A549 (cell line): Measurements from ENCODE around the gene PTPRD. TPM values are rescaled to one million over a fixed set of nuclear protein-coding genes. Genes with fewer than 3 reads are reported as not detected.

Source experiments
- ATAC-seq, 2 experiments: fragments of 200-7000 bp in 1 of 2; fragments of >200 bp in 1 of 2; cut with Nextera tagmentation in 1 of 2; cut with Tn5 transposase in 1 of 2; 3 replicates each; pipeline versions ENCODE4 v1.8.0 to v1.9.1; 2018 to 2020; ENCODE audit warnings: mild to moderate bottlenecking in 1 of 2, moderate library complexity in 1 of 2
- CTCF ChIA-PET: fragments of 300-600 bp; sonication (Branson Sonifier 250); formaldehyde crosslinking; extraction: SDS; loops from one replicate; lab custom pipeline; 2021; ENCODE audit warnings: antibody characterized with exemption, inconsistent platforms; lab: Yijun Ruan, JAX
- POLR2A ChIA-PET: fragments of 350-600 bp; formaldehyde crosslinking; extraction: SDS; loops from one replicate; lab custom pipeline; 2021; ENCODE audit warnings: antibody characterized with exemption, inconsistent platforms; lab: Yijun Ruan, JAX
- DNase-seq, 2 experiments: peaks; one replicate each; pipeline versions ENCODE4 v3.0.0 to v3.0.0-alpha.2; 2011 to 2016; ENCODE audit warnings: low read depth in 1 of 2, low spot score in 1 of 2
- FAIRE-seq: peaks from 2 replicates; lab custom pipeline; 2011; peaks lifted over from hg19 to GRCh38; lab: Jason Lieb, UNC
- H3K27ac ChIP-seq, 2 experiments: fragments of >200 bp; sonication (Bioruptor Twin); formaldehyde crosslinking; 3 replicates each; pipeline ENCODE4 v1.5.1; 2016 to 2017
- H3K4me1 ChIP-seq: fragments of >200 bp; sonication (Bioruptor Twin); formaldehyde crosslinking; 3 replicates; pipeline ENCODE4 v1.6.1; 2016
- H3K4me2 ChIP-seq: fragments of >200 bp; sonication (Bioruptor Twin); formaldehyde crosslinking; 3 replicates; pipeline ENCODE4 v1.6.1; 2016
- H3K4me3 ChIP-seq: fragments of >200 bp; sonication (Bioruptor Twin); formaldehyde crosslinking; 3 replicates; pipeline ENCODE4 v1.5.1; 2016
- H3K9me3 ChIP-seq: fragments of >200 bp; sonication (Bioruptor Twin); formaldehyde crosslinking; 3 replicates; pipeline ENCODE4 v1.6.1; 2016
- BHLHE40 ChIP-seq: IDR thresholded peaks from 2 replicates; pipeline ENCODE4 v1.6.1; 2012; ENCODE audit warnings: low read depth, low read length, inconsistent platforms
- CBX2 ChIP-seq: fragments of 200-600 bp; sonication (generic); IDR thresholded peaks from 2 replicates; pipeline ENCODE4 v1.6.1; 2016; ENCODE audit warnings: low read depth, mild to moderate bottlenecking, borderline replicate concordance
- CTCF ChIP-seq: fragments of >200 bp; sonication (Bioruptor Twin); formaldehyde crosslinking; IDR thresholded peaks from 3 replicates; pipeline ENCODE4 v1.5.1; 2016
- EP300 ChIP-seq, 2 experiments: fragments of >200 bp; sonication (Bioruptor Twin); formaldehyde crosslinking; IDR thresholded peaks; 2 replicates in 1 of 2; 3 replicates in 1 of 2; pipeline ENCODE4 v1.6.1; 2016 to 2017
- GATA3 ChIP-seq: IDR thresholded peaks from 2 replicates; pipeline ENCODE4 v1.6.1; 2012; ENCODE audit warnings: borderline replicate concordance
- HDAC2 ChIP-seq: fragments of 200-600 bp; sonication (generic); IDR thresholded peaks from 2 replicates; pipeline ENCODE4 v1.6.1; 2016
- HEYL ChIP-seq: fragments of 250-450 bp; sonication (Bioruptor Pico); IDR thresholded peaks from 2 replicates; pipeline ENCODE4 v1.8.0; 2021; ENCODE audit warnings: mild to moderate bottlenecking, moderate library complexity
- HOXA7 ChIP-seq: fragments of 250-450 bp; sonication (Bioruptor Pico); IDR thresholded peaks from 2 replicates; pipeline ENCODE4 v1.5.0; 2020; ENCODE audit warnings: mild to moderate bottlenecking, moderate library complexity
- MAFK ChIP-seq: fragments of 450-650 bp; IDR thresholded peaks from 2 replicates; pipeline ENCODE4 v1.6.1; 2014; ENCODE audit not compliant: partially characterized antibody
- MAZ ChIP-seq: fragments of 150-350 bp; IDR thresholded peaks from 2 replicates; pipeline ENCODE4 v1.6.1; 2014; ENCODE audit warnings: antibody characterized with exemption, low read depth, low read length, borderline replicate concordance
- NFE2L2 ChIP-seq: fragments of 150-350 bp; conservative IDR thresholded peaks from 2 replicates; pipeline ENCODE4 v1.6.1; 2014; ENCODE audit warnings: low read length
- NPAS2 ChIP-seq: fragments of 250-450 bp; sonication (Bioruptor Pico); IDR thresholded peaks from 2 replicates; pipeline ENCODE4 v1.8.0; 2022; ENCODE audit warnings: mild to moderate bottlenecking, moderate library complexity, borderline replicate concordance
- NR3C1 ChIP-seq: fragments of >200 bp; sonication (Bioruptor Twin); formaldehyde crosslinking; IDR thresholded peaks from 3 replicates; pipeline ENCODE4 v1.6.1; 2017
- PHF8 ChIP-seq: fragments of 200-600 bp; sonication (generic); IDR thresholded peaks from 2 replicates; pipeline ENCODE4 v1.6.1; 2016; ENCODE audit warnings: low read depth, mild to moderate bottlenecking, antibody characterized with exemption, moderate library complexity, borderline replicate concordance
- RAD21 ChIP-seq, 2 experiments: fragments of >200 bp in 1 of 2; sonication (Bioruptor Twin) in 1 of 2; formaldehyde crosslinking in 1 of 2; IDR thresholded peaks in 1 of 2; conservative IDR thresholded peaks in 1 of 2; 2 replicates in 1 of 2; 3 replicates in 1 of 2; pipeline ENCODE4 v1.6.1; 2012 to 2018; ENCODE audit warnings: inconsistent platforms in 1 of 2
- REST ChIP-seq: fragments of 200-600 bp; sonication (generic); IDR thresholded peaks from 2 replicates; pipeline ENCODE4 v1.6.1; 2016; ENCODE audit warnings: antibody characterized with exemption, mild to moderate bottlenecking, moderate library complexity
- SMC3 ChIP-seq: fragments of >200 bp; sonication (Bioruptor Twin); formaldehyde crosslinking; IDR thresholded peaks from 3 replicates; pipeline ENCODE4 v1.6.1; 2018; ENCODE audit warnings: inconsistent platforms
- TFCP2L1 ChIP-seq: fragments of 250-450 bp; sonication (Bioruptor Pico); IDR thresholded peaks from 2 replicates; pipeline ENCODE4 v1.5.0; 2021; ENCODE audit warnings: mild to moderate bottlenecking
- TP53 ChIP-seq: fragments of 250-450 bp; sonication (Bioruptor Pico); IDR thresholded peaks from 2 replicates; pipeline ENCODE4 v1.5.0; 2021; ENCODE audit warnings: mild to moderate bottlenecking, moderate library complexity
- USF2 ChIP-seq: fragments of 450-650 bp; IDR thresholded peaks from 2 replicates; pipeline ENCODE4 v1.6.1; 2014; ENCODE audit warnings: antibody characterized with exemption
- ZSCAN20 ChIP-seq: fragments of 250-450 bp; sonication (Bioruptor Pico); IDR thresholded peaks from 2 replicates; pipeline ENCODE4 v1.8.0; 2022; ENCODE audit warnings: mild to moderate bottlenecking, moderate library complexity
- WGBS: methylation state at CpG from one replicate; pipeline ENCODE4 v1.1.6; 2017; ENCODE audit errors: missing lambda C conversion rate; 5-methylcytosine and 5-hydroxymethylcytosine counted together
- polyA plus RNA-seq, 4 experiments: library from polyadenylated mRNA; depleted of rRNA in 3 of 4; stranded (reverse); fragments of >200 nt; fragmentation: RNase III in 1 of 4; extraction: RNeasy Plus Mini Kit Qiagen cat#74134 plus additional on column Dnase treatment in 1 of 4; gene quantifications; 2 replicates in 3 of 4; 3 replicates in 1 of 4; pipeline ENCODE4 v1.2.3, GENCODE V29; 2011 to 2017
- TF ChIP-seq, protein P1 (sequence below): fragments of >200 bp; sonication (Bioruptor Twin); formaldehyde crosslinking; IDR thresholded peaks from 3 replicates; pipeline ENCODE4 v1.6.1; 2016
- TF ChIP-seq, protein P2 (sequence below): IDR thresholded peaks from 2 replicates; pipeline ENCODE4 v1.6.1; 2012

Gene PTPRD
- polyA plus RNA-seq, 2 of the 4 experiments (the other 2 are of a cell fraction), result 0.39 to 1.3 TPM

GRCh38 chr9:10387282-10387681 lies 225.5 kb downstream of the PTPRD start:
- ChIA-PET CTCF (no interaction called here), POLR2A (no interaction called here)
- Histone ChIP-seq H3K9me3 (no peaks in the 10 kb centered on the region; the same call in 2 of the 3 replicates), H3K4me1 (no peaks in the 10 kb centered on the region), H3K4me2 (no peak overlapping the region), H3K4me3 (no peak overlapping the region), H3K27ac (no peak overlapping the region)
- no peak for ATAC-seq
- no peak for TF ChIP-seq MAZ
- no peak for TF ChIP-seq NPAS2 (CRISPR knock-in tag)
- no peak for TF ChIP-seq TFCP2L1
- no peak for TF ChIP-seq ZSCAN20 (CRISPR knock-in tag)
- TF ChIP-seq, protein P1, sequence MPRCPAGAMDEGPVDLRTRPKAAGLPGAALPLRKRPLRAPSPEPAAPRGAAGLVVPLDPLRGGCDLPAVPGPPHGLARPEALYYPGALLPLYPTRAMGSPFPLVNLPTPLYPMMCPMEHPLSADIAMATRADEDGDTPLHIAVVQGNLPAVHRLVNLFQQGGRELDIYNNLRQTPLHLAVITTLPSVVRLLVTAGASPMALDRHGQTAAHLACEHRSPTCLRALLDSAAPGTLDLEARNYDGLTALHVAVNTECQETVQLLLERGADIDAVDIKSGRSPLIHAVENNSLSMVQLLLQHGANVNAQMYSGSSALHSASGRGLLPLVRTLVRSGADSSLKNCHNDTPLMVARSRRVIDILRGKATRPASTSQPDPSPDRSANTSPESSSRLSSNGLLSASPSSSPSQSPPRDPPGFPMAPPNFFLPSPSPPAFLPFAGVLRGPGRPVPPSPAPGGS, result no peak
- no peak for TF ChIP-seq PHF8
- TF ChIP-seq CBX2, result no peak
- no peak for TF ChIP-seq NFE2L2
- TF ChIP-seq, protein P2, sequence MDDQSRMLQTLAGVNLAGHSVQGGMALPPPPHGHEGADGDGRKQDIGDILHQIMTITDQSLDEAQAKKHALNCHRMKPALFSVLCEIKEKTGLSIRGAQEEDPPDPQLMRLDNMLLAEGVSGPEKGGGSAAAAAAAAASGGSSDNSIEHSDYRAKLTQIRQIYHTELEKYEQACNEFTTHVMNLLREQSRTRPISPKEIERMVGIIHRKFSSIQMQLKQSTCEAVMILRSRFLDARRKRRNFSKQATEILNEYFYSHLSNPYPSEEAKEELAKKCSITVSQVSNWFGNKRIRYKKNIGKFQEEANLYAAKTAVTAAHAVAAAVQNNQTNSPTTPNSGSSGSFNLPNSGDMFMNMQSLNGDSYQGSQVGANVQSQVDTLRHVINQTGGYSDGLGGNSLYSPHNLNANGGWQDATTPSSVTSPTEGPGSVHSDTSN, result no peak
- WGBS, result 0% methylated on average over 1 of the region's 1 CpG
- FAIRE-seq, result no peak
- DNase-seq, result no peak

DNA sequence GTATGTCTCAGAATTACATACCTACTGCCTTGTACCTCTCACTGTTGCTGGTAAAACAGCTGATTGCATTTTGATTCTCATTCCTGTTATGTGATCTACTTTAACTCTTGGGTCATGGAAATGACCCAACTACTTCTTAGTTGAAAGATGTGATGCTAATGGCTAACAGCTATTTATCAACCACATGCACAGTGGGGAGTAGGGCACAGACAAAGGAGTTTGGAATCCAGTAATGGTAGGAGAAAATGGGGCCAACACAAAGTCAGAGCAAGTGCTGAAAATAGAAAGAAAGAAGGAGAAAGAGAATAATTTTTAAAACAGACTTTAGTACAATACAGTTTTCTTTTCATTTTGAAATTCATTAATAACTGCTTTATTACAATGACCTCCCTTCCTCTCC lies 241.0 kb downstream of the PTPRD start:
- Histone ChIP-seq H3K4me2 (no peak overlapping the region), H3K4me1 (no peaks in the 10 kb centered on the region), H3K27ac (no peak overlapping the region), H3K4me3 (no peak overlapping the region), H3K9me3 (no peaks in the 10 kb centered on the region)
- no peak for FAIRE-seq
- ChIA-PET CTCF (no interaction called here), POLR2A (no interaction called here)
- ATAC-seq, result no peak
- no peak for DNase-seq
- TF ChIP-seq HOXA7, result no peak
- TF ChIP-seq MAFK, result no peak

GRCh38 chr9:10366171-10366779 lies 246.5 kb downstream of the PTPRD start:
- Histone ChIP-seq H3K4me2 (no peak overlapping the region), H3K27ac (no peak overlapping the region), H3K4me3 (no peak overlapping the region), H3K9me3 (no peaks in the 10 kb centered on the region), H3K4me1 (no peaks in the 10 kb centered on the region)
- CTCF ChIA-PET, result no interaction called here
- ATAC-seq (peak; percentile 50 to 70; a peak in 4 of 6 replicates), DNase-seq (peak; percentile 2 to 29), FAIRE-seq (no peak)
- POLR2A ChIA-PET, result no interaction called here
- WGBS, result 4% methylated on average over 3 of the region's 3 CpGs
- TF ChIP-seq SMC3, result peak; percentile 28; the same call in 1 of the 3 replicates
- peak; percentile 61 to 63 for TF ChIP-seq RAD21 (conservative IDR thresholded peaks at IDR 0.05 in 1 of 2, IDR thresholded peaks at IDR 0.05 in 1 of 2)
- TF ChIP-seq CTCF, result peak; percentile 51
- no peak for TF ChIP-seq EP300 (IDR thresholded peaks at IDR 0.05)
- TF ChIP-seq HDAC2, result no peak

DNA sequence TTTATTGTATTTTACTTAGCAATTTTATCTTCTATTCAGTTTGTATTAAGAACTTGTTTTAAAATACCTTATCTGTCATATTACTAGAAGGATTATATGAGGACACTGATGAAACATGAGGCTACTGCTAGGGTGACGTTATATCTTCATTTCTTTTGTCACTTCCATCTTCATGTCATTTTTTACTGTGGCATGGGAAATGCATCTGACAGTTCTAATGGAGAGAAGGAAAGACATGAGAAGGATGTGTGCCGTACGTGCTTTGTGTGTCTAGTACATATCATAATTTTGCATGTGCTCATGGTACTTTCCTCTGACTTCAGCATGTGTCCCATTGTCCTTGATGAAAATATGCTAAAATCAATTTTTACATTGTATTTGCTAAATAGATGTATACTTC lies 258.2 kb downstream of the PTPRD start:
- no peak for FAIRE-seq
- POLR2A ChIA-PET, result no interaction called here
- CTCF ChIA-PET, result no interaction called here
- WGBS, result 15% methylated on average over 3 of the region's 3 CpGs
- no peak overlapping the region for H3K27ac ChIP-seq
- H3K4me3 ChIP-seq, result no peak overlapping the region
- H3K9me3 ChIP-seq, result no peaks in the 10 kb centered on the region
- no peaks in the 10 kb centered on the region for H3K4me1 ChIP-seq
- no peak for ATAC-seq
- no peak for DNase-seq
- no peak overlapping the region for H3K4me2 ChIP-seq
- no peak for TF ChIP-seq NR3C1
- no peak for TF ChIP-seq REST
- TF ChIP-seq TP53 (CRISPR knock-in tag), result no peak
- TF ChIP-seq CBX2, result no peak
- TF ChIP-seq HEYL (CRISPR knock-in tag), result no peak
- TF ChIP-seq USF2, result no peak
- no peak for TF ChIP-seq BHLHE40
- no peak for TF ChIP-seq GATA3
